Ureter (tissue), 1 donor: ENCODE data around the gene COL18A1. TPM values are rescaled to one million over a fixed set of nuclear protein-coding genes. Genes with fewer than 3 reads are reported as not detected.

Experiments
- DNase-seq: peaks from one replicate; pipeline ENCODE4 v3.0.0-alpha.2; 2020; ENCODE audit warnings: low spot score
- total RNA-seq: library from RNA; stranded (reverse); gene quantifications from one replicate; pipeline ENCODE4 v1.2.4, GENCODE V29; 2023
- donor health status: DM: yes; HTN: yes; CAD: no.

Gene COL18A1
- total RNA-seq, 1 donor from 2014 or later: 90.4 TPM

DNA sequence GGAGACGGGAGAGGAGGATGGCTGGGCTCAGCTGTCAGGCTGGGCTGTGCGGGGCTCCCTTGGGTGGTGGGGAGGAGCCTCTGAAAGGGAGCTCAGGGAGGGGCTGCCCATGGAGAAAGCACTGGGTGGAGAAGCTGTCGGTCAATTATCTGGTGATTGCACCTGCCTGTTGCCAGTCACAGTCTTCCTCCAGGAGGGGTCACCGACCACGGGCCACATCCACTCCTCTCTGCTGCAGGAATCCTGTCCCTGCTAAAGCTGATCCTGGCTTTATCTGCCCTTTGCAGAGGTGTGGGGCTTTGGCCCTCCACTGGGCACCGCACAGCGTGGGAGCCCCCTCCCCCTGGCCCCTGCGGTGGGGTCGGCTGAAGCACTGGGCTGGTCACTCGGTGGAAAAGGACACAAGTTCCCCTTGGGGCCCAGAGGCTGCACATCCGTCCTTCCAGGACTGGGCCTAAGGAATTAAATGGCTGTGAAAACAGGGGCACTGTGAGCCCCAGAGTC is 21.8 kb upstream of the COL18A1 start:
- DNase-seq: no peak

DNA sequence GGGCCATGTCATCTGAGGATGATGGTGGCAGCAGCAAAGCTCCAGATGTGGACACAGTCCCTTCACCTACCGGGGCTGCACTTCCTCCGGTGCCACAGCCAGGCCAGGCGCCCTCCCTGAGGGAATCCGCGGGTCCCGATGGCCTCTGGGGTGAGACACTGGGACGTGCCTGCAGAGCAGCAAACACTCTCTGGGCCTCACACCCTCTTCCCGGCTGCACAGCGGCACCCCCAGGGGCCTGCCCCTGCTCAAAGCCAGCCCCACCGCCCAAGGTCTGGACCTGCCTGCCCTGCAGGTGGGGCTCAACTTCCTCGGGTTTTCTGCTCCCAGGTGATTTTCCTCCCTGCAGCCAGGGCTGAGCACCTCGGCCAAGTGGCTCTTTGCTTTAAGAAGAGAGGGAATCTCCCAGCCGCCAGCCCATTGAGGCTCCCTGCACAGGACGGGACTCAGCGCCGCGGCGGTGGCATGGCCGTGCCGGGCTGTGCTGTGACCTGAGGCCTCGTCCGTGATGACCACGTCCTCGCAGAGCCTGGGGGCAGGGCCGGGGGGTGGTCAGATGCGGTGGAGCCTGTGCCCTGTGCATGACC is 21.3 kb upstream of the COL18A1 start:
- no peak for DNase-seq

DNA sequence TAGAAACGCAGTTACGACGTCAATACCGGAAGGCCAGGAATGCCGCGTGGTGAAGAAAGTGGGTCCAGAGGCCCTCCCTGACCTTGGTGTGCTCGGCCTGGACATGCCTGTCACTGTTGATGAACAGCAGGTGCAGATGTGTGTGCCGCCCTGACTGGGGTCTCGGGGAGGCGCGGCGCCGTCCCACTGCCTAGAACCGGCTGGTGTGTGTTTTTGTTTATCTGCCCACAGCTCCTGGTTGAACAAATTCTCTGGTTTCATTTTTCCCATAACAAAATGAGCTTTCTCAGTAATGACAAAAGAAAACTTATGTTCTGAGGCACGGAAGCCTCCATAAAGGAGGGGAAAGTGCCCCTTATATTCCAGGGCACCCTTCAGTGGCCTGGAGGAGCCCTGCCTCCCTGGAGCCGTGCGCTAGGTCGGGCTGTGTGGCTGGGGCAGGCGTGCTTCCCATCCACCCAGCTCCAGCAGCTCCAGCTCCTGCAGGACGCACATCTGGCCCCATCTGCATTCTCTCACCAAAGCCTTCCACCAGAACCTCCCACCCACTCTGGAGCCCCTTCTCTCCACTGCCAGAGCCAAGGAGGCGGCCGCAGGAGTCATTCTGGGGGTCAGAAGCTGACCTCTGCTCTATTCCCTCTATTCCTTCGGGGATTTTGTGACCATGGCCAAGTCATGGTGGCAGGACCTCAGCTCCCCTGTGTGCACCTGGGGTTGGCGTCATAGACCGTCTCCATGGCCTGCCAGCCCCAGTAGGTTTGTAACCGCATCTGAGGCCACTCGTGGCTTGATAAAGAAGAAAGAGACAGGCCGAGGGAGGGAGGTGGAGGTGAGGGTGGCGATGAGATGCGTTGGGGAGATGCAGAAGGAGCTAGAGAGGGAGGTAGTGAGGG is 20.1 kb upstream of the COL18A1 start:
- DNase-seq: no peak

DNA sequence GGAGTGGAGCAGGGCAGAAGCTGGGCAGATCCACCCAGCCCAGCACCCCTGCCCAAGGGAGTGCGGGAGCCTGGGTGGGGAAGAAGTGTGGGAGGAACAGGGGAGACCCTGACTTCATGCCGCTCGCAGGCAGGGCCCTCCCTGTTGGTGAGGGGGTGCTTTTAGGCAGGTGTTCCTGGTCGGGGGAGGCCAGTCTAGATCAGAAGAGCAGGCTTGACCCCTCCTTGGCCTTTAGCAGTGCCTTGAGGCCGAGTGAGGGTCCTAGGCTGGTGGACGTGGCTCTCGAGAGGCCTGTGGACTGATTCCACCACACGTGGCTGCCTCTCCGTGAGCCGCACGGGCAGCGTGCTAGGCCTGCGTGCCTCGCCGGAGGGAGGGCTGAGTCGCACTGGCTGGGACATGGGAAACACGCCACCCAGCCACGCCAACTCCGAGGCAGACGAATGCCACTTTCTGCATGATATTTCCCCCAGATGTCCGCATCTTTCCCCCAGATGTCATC is 19.4 kb upstream of the COL18A1 start:
- no peak for DNase-seq

DNA sequence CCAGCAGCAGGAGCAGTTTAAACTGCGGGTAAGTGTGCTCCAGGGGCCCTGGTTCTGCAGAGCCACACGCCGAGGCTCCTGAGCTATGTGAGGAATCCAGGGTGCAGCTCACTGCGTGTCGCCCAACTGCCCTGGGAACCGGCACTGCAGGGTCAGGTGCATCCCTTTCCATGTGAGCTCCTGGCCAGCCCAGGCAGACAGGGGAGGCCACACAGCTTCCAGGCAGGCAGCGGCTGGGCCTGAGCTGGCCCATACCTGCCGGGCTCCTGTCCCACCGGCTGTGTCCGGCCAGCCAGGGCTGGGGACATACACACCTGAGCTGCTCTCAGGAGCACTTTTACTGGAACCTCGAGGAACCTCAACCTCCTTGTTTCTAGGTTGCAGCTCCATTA is 18.6 kb upstream of the COL18A1 start:
- DNase-seq: no peak

DNA sequence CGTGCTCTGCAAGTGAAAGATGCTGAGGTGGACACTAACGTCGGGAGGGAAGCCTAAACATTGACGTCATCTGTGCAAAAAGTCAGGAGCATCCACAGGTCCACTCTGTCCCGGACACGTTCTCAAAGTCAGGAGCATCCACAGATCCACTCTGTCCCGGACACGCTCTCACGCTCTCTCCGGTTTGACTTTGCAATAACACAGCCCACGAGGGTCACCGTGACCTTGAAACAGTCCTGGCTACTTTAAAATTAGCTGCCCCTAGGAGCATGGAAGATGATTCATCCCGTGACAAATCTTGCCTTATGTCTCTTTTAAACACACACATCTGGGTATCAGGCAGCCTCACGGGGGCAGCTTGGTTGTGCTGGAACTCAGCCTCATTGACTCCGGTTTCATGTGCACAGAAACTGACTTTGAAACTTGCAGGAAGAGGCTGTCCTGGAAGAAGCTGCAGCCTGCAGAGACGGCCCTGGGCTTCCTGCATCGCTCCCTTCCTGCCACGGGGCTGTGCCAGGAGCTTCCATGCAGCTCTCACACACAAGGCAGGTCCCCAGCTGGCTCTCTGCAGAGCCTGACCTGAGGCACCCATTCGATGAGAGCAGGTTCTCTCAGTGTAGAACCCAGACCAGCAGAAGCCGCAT is 18.1 kb upstream of the COL18A1 start:
- DNase-seq: no peak

DNA sequence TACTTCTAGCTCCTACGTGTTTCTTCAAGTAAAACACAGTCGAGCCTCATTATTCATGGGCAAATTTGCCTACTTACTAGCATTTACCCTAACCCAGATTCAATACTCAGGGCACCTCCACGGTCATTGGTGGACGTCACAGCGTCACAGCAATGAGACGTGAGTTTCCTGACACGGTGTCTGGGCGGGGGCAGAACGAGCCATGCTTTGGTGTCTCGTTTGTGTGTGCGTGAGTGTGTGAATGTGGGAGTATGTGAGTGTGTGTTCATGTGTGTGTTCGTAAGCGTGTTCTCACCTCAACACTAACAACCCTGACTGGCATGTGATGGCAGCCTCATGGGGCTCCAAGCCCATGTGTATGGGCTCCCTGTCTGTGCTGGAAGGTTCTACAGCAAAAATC is 17.5 kb upstream of the COL18A1 start:
- no peak for DNase-seq

DNA sequence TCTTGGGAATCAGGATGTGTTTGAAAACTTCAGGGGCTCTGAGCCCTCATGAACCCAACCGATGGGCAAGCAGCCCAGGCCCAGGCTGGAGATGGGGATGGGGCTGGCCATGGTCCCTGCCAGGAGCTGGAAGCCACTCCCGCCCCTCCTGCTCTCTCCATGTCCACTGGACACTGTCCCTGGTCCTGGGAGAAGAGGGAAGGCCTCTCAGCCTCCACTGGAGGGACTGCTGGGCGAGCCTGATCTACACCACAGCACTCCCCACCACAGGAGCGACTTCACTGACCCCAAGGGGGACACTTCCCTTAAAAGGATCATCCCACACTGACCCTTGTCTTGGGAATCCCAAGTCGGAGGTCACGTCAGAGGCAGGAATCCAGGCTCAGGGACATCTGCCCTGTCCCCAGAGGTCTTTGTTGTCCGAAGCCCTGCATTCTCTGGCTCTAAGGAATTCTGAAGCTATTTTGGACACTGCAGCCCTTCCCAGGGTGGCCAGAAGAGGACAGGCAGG is 16.9 kb upstream of the COL18A1 start:
- no peak for DNase-seq

DNA sequence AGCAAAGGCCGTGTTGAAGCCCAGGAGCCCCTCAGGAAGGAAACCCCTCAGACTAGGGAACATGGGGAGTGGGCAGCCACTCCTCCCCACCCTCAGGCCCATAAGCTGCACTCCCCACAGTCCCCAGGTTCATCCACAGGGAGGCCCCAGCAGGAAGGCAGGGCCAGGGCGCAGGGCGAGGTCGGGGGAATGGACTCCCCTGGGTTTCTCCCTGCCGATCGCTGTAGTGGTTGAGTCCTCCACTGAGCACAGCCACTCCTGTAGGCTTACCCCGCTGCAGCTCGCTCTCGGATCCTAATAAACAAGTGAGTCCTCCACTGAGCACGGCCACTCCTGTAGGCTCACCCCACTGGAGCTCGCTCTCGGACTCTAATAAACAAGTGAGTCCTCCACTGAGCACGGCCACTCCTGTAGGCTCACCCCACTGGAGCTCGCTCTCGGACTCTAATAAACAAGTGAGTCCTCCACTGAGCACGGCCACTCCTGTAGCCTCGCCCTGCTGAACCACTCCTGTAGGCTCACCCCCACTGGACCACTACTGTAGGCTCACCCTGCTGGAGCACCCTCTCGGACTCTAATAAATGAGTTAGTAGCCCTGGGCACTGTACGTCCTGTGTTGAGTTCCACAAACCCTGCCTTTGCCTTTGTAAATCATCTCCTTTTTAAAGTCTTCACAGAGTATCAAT is 16.2 kb upstream of the COL18A1 start:
- no peak for DNase-seq

DNA sequence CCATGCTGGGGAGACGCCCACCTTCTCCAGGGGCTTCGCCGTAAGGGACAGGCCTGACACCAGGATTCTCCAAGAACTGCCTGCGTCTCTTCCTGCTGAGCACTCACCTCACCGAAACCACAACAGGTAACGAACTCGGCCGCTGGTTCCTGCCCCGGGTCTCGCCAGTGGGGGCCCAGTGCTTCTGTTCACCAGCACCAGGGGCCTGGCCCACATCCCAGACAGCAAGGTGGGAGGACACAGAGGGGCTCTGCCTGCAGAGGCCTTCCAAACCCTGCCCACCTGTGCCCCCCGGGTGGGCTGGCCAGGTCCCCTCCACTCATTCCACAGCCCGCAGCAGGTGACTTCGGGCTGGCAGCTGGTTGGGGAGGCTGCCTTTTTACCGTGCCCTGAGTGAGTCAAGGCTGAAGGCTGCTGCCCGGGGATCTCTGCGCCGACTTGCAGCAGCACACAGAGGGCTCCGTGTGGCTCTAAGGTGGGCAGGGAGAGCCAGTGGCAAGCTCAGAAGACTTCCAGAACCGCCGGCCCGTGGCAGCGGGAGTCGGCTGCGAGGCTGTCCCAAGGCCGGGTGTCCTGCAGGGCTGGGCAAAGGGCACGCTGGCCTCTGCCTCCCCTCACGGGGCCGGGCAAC is 14.7 kb upstream of the COL18A1 start:
- no peak for DNase-seq

DNA sequence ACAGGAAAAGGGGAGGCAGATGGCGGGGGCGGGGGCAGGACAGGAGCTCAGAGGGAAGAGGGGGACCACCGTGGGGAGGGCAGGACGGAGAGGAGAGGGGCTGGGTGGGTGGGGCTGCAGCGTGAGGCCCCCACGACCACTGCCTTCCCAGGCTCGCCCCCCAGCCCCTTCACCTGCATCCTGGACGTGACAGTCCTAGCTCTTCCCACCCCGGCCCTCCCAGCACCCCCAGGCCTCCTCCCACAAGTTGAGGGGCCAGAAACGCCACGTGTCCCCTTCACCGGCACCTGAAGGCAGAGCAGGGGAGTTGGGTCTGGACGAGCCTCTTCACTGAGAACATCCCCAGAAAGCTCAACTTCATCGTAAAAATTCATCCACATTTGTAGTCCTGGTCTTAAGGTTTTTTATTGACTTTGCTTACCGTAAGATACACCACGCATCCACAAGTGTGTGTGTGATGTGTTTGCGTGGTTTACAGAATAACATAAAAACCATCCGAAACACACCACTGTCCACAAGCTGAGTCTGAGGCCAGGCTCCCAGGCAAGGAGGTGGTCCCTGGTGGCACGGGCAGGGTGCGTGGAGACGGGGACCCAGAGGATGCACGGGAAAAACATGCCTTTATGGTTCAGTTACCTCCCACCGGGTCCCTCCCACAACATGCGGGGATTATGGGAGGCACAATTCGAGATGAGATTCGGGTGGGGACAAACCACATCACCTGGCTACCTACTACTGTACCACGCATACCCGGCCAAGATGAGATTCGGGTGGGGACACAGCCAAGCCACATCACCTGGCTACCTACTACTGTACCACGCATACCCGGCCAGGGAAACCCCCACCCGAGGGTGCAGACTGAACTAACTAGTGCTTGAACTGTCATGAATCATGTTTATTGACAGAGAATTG is 13.9 kb upstream of the COL18A1 start:
- DNase-seq: no peak

DNA sequence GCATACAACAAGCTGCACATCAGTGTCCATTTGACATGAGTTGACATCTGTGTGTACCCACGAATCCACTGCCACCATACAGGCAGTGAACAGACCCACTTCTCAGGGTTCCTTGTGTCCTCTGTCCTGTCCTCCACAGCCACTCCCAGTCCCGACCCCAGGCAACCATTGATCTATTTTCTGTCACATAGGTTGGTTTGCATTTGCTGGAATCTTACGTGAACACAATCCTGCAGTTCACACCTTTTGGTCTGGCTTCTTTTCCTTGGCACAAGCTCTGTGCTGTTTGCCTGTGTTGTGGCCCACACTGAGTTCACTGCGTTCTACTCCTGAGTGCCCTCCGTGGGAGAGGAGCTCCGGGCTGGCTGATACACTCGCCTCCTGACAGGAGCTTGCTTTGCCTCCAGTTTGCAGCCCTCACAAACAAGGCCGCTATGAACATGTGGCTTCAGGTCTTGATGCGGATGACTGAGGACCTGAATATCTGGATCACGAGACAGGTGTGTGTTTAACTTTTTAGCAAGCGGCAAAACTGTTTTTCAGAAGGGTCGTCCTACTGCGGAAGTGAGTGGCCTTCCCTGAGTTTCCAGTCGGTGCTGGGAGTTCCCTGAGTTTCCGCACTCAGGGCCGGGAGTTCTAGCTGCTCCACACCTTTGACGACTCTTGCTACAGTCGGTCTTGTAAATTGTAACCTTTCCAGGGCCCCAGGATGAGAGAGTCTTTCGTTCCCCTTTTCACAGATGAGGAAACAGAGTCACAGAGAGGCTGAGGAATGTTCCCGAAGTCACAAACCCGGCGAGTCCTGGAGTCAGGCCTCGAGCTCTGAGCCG is 13.0 kb upstream of the COL18A1 start:
- no peak for DNase-seq

DNA sequence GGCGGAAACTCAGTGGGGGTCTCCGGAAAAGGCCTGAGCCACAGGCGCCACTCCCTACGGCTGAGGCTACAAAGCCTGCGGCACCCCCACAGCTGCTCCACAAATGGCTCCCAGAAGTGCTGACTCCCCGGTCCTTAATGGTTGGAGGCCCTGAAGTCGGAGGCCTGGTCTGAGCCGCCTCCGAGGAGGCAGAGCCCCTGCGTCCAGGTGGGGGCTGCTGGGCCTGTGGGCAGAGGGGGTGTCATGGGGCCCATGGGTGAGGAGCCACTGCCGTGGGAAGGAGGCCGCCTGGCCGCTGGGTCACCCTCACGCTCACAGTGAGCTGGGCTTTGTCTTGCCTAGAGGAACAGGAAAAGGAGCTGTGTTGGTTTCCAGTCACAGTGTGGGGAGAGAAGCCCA is 12.4 kb upstream of the COL18A1 start:
- no peak for DNase-seq

DNA sequence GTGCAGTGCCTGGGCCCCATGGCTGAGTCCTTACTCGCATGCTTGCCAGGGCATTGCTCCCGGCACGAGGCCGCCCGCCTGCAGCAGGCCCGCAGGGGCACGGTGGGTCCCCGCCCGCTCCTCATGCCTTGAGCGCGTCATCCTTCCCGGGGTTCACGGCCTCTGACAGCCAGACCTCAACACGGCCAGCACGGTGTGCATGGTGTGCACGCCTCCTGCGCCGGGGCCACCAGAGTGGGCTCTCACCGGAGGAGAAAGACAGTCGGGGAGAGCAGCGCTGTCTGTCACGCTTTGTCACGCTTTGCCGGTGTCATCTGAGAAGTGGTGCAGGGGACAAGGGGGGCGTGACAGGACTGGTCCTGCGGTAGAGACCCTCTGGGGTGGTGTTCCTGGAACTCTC is 11.9 kb upstream of the COL18A1 start:
- DNase-seq: no peak

DNA sequence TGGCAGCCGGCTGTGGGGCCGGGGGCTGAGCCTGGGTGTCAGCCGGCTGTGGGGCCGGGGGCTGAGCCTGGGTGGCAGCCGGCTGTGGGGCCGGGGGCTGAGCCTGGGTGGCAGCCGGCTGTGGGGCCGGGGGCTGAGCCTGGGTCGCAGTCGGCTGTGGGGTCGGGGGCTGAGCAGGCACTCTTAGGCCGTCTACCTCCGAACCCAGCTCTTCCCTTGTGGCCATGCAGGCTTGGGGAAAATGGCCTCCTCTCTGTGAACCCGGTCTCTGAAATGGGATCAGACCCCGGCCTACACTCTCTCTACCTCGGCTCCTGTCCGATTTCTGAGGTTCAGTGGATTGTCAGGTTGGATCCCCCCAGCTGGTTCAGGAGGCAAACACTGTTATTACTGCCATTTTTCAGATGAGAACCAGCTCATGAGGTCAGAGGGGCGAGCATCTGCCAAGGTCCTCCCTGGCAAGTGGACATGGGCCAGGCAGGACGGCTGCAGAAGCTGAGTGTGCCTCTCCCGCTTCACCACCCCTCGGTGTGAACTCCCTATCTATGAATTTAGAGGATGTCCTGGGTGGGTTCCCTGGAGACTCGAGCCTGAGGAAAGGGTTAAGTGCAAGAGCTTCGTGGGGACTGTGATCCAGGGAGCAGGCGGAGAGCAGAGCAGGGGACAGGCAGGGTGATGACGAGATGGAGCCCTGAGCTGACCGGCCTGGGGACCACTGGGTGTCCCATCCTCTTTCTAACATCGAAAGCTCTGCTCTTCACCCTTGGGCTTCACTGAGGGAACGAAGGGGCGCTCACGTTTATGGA is 10.9 kb upstream of the COL18A1 start:
- no peak for DNase-seq

DNA sequence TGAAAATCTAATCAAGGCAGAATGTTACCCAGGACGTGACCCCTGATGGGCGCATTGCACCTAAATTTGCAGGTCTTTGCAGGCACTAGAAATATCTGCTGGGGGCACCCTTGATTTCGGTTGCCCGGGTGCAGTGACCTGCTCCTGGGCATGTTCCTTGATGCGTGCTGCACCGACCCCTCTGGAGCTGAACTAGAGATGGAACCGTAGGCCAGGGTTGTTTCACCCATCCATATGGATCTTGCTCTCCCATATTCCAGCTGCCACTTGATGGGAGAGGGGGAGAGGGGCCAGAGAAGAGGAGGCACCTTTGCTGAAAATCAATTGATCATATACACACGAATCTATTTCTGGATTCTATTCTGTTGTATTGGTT is 8.4 kb upstream of the COL18A1 start:
- DNase-seq: no peak

DNA sequence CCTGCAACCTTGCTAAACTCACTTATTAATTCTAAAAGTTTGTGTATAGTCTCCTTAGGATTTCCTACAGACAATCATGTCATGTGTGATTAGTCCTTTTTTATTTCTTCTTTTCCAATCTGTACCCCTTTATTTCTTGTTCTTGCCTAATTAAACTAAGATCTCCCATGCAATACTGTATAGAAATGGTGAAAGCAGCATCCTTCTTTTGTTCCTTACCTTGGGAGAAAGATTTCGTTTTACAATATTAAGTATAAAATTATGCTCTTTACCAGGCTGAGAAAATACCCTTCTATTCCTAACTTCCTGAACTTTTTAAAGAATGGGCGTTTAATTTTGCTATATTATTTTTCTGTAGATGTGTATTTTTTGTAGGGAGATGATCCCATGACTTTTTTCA is 7.6 kb upstream of the COL18A1 start:
- DNase-seq: no peak

DNA sequence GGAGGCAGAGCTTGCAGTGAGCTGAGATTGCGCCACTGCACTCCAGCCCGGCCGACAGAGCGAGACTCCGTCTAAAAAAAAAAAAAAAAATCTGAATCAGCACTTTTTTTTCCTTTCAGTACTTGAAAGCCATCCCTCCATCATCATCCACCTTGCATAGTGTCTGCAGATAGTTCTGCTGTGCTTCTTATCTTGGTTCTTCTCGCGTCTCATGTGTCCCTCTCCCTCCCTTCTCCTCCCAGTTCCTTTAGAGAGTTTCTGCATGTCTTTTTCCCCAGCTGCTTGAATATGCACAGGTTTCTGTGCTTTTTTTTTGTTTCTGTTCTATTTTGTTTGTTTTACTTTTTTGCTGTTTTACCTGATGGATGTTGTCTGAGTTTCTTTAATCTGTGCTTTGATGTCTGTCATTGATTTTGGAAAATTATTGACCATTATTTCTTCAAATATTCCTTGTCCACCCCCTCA is 3.9 kb upstream of the COL18A1 start:
- no peak for DNase-seq
